Panc1 (cell line): ENCODE measurements around the gene PLA2G2D.

Source experiments
- POLR2AphosphoS5 ChIP-seq: IDR thresholded peaks from 2 replicates; pipeline ENCODE4 v1.6.1; 2012; ENCODE audit warnings: mild to moderate bottlenecking, low read depth, low read length, moderate library complexity
- TF ChIP-seq, protein P1 (sequence below): fragments of 450-650 bp; IDR thresholded peaks from 2 replicates; pipeline ENCODE4 v1.5.1; 2017; ENCODE audit warnings: mild to moderate bottlenecking

DNA sequence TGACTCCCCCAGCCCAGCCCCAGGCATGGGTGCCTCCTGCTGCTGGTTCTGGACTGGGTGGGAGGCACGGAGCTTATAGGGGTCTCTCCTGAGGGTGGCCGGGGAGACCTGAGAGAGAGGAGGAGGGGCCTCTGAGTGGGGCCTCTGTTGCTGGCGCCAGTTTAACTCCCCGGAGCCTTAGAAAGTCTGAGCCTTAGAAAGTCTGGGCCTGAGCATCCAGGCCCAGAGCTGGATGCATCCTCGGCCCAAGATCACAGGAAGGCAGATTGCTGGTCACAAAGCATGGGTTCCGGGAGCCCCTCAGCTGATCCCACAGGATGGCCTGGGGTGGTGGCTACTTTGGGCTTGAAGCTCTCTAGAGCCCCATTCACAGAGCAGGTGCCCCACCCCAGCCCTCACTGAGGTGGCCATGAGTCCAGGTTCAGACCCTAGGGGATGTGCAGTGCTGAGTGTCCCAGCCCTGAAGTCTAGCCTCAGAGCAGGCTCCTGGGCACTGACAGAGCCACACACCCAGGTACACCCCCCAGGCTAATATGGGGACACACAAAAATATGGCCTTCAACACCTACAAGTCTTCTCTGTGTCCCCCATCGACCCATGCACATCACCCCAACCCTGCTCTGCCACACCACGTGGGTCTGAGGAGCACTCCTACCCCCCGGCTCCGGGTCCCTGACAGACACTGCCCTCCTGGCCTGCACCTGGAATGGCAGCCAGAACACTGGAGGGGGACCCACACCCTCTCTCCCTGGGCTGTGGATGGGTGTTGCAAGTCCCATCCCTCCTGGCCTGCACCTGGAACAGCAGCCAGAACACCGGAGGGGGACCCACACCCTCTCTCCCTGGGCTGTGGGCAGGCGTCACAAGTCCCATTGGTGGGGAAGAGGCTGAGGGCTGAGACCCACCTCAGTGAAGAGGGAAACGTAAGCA lies 29.5 kb upstream of the PLA2G2D start:
- TF ChIP-seq, protein P1, sequence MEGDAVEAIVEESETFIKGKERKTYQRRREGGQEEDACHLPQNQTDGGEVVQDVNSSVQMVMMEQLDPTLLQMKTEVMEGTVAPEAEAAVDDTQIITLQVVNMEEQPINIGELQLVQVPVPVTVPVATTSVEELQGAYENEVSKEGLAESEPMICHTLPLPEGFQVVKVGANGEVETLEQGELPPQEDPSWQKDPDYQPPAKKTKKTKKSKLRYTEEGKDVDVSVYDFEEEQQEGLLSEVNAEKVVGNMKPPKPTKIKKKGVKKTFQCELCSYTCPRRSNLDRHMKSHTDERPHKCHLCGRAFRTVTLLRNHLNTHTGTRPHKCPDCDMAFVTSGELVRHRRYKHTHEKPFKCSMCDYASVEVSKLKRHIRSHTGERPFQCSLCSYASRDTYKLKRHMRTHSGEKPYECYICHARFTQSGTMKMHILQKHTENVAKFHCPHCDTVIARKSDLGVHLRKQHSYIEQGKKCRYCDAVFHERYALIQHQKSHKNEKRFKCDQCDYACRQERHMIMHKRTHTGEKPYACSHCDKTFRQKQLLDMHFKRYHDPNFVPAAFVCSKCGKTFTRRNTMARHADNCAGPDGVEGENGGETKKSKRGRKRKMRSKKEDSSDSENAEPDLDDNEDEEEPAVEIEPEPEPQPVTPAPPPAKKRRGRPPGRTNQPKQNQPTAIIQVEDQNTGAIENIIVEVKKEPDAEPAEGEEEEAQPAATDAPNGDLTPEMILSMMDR, result no peak
- TF ChIP-seq POLR2AphosphoS5, result no peak
